GM12872 (cell line): ENCODE measurements around the gene CCDC102B.

Source experiments
- CTCF ChIP-seq: IDR thresholded peaks from 3 replicates; pipeline ENCODE4 v1.5.1; 2011; ENCODE audit warnings: low read depth, mild to moderate bottlenecking, low read length, moderate library complexity; ENCODE audit not compliant: insufficient read depth

Gene CCDC102B

DNA sequence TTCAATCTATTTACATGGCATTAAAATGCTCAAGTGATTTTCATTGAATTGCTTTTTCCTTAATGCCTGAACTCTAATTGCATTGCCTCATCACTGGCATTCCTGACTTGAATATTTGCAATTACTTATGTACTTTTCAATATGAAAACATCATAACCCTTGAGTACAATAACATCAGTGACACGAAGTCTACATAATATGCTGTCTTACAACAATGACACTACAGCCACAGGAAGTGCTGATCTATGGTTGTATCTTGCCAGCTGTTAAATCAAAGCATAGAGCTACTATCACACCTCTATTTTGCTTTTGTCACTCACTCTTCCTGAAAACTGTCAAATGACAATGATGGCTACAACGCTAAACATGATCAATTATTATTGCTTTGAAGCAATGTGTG, 156.9 kb downstream of the CCDC102B start:
- TF ChIP-seq CTCF: no peak

GRCh38 chr18:68956650-68957049, 158.8 kb downstream of the CCDC102B start:
- no peak for TF ChIP-seq CTCF

DNA sequence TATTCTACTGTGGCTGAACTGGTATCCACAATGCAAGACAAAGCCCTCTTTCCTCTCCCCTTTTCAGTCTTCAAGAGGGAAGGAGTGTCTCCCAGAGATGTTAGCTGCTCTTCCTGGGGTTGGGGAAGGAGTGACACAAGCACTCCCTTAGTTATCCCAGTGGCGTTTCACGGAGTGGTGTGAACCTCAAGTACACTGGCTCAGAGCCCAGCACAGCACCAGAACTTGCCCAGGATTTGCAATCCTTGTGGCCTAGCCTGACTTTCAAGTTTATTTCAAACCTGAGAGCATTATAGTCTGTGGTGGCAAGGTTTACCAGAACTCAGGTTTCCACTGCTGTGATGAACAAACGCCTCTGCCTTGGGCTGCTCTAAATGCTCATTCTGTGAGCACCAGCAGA, 162.5 kb downstream of the CCDC102B start:
- TF ChIP-seq CTCF: no peak

- TF ChIP-seq CTCF: no peak
These were observed 164.7 kb downstream of the CCDC102B start for GRCh38 chr18:68962623-68963022.

DNA sequence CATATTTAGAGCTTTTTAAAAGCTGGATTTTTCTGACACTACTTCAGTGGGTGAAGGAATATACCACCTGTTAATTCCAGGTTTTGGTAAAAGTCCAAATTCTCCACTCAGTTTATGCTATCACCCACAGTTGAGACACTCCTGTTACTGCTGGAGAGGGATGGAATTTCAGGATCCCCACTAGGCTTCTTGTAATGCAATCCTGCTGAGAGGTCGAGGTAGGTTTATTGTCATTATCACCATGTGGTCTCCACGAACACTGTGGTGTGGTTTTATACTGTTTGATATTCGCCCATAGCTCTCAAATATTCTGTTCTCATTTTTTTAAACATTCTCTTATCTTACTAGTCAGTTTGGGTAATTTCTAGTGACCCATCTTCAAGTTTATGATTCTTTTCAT, 167.9 kb downstream of the CCDC102B start:
- TF ChIP-seq CTCF: no peak

GRCh38 chr18:68969027-68969426, 171.1 kb downstream of the CCDC102B start:
- TF ChIP-seq CTCF: no peak

GRCh38 chr18:68972176-68972575, 174.3 kb downstream of the CCDC102B start:
- no peak for TF ChIP-seq CTCF

DNA sequence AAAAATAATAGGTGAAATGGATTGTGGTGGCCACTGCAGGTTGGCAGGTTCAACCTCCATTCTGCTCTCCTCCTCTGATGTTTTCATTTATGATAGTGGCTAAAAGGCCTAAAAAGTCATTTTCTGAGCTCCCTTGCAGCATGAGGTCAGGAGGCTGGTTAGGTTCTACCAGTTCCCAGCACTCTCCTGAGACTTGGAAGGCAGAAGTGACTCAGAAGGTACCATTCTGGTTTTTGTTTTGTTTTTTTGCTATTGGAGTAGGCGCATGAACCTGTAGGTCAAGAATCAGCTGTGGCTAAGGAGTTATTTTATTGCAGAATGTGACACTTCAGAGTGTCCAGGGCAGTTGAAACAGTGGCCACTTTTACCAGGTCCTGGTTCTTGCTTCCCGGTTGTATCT, 181.9 kb downstream of the CCDC102B start:
- no peak for TF ChIP-seq CTCF
